ENCODE results near the gene PBXIP1. TPM values are rescaled to one million over a fixed set of nuclear protein-coding genes. Genes with fewer than 3 reads are reported as not detected.
A peak's percentile ranks its signal among the peaks of the same experiment; 100 is the strongest.

PBXIP1 gene
- total RNA-seq, 3 donors from 2014 or later = 35.6 to 146 (median 49.4) TPM

- H3K36me3 ChIP-seq (ENCODE audit: low read depth) = no peaks in the 10 kb centered on the region
- ATAC-seq (no peak), DNase-seq (peak in 2 of 3 donors; percentile 23 to 29)
- no peaks in the 10 kb centered on the region for H3K9me3 ChIP-seq
- intact Hi-C loops (cut with DNase I, micrococcal nuclease) = no loop called here
- no peak overlapping the region for H3K4me3 ChIP-seq
- peaks cover 38% of the 10 kb centered on the region for H3K4me1 ChIP-seq (ENCODE audit: low read depth)
- no peak for TF ChIP-seq CTCF (IDR thresholded peaks at IDR 0.05)
These were observed 1.3 kb upstream of the PBXIP1 start for GRCh38 chr1:154957091-154957657.

- TF ChIP-seq CTCF (IDR thresholded peaks at IDR 0.05) = no peak
- ATAC-seq = no peak
- H3K4me1 ChIP-seq (ENCODE audit: low read depth) = peaks cover 42% of the 10 kb centered on the region
These were observed 644 bp upstream of the PBXIP1 start for GRCh38 chr1:154956544-154956941.

GRCh38 chr1:154955039-154955717 lies 721 bp downstream of the PBXIP1 start:
- Histone ChIP-seq H3K4me1 (ENCODE audit: low read depth) (peaks cover 39% of the 10 kb centered on the region), H3K9me3 (no peaks in the 10 kb centered on the region), H3K36me3 (ENCODE audit: low read depth) (no peaks in the 10 kb centered on the region), H3K4me3 (peak overlapping the region; percentile 22)
- no peak for TF ChIP-seq CTCF (IDR thresholded peaks at IDR 0.05)
- intact Hi-C loops (cut with DNase I, micrococcal nuclease) = no loop called here
- DNase-seq (peak; percentile 59 to 85 (median 71)), ATAC-seq (peak; percentile 80)

More at GRCh38 chr1:154956544-154956941, 644 bp upstream of the PBXIP1 start:
- intact Hi-C loops (cut with DNase I, micrococcal nuclease) = no loop called here
- Histone ChIP-seq H3K9me3 (no peaks in the 10 kb centered on the region), H3K4me3 (peak overlapping the region; percentile 22), H3K36me3 (ENCODE audit: low read depth) (no peaks in the 10 kb centered on the region)
- peak in 2 of 3 donors; percentile 47 to 48 for DNase-seq

- intact Hi-C loops (cut with DNase I, micrococcal nuclease) = no loop called here
- H3K9me3 ChIP-seq = no peaks in the 10 kb centered on the region
- H3K4me3 ChIP-seq = no peak overlapping the region
- no peaks in the 10 kb centered on the region for H3K36me3 ChIP-seq (ENCODE audit: low read depth)
- no peak for ATAC-seq
- TF ChIP-seq CTCF (IDR thresholded peaks at IDR 0.05) = no peak
- H3K4me1 ChIP-seq (ENCODE audit: low read depth) = peaks cover 39% of the 10 kb centered on the region
- no peak for DNase-seq
These were observed 1.4 kb downstream of the PBXIP1 start for GRCh38 chr1:154954541-154954940.

- intact Hi-C loops (cut with DNase I, micrococcal nuclease) = no loop called here
- no peak for ATAC-seq
- DNase-seq = no peak
- no peak for TF ChIP-seq CTCF (IDR thresholded peaks at IDR 0.05)
- H3K4me3 ChIP-seq = no peak overlapping the region
- no peaks in the 10 kb centered on the region for H3K36me3 ChIP-seq (ENCODE audit: low read depth)
- peaks cover 39% of the 10 kb centered on the region for H3K4me1 ChIP-seq (ENCODE audit: low read depth)
- no peaks in the 10 kb centered on the region for H3K9me3 ChIP-seq
These were observed 2.3 kb downstream of the PBXIP1 start for GRCh38 chr1:154953611-154954038.
